Panc1 (cell line): ENCODE data around the gene ZC3H18. TPM values are rescaled to one million over a fixed set of nuclear protein-coding genes. Genes with fewer than 3 reads are reported as not detected.
A peak's percentile ranks its signal among the peaks of the same experiment; 100 is the strongest.

Experiments
- ATAC-seq: fragments of 200-7000 bp; cut with Tn5 transposase; 2 replicates; pipeline ENCODE4 v1.9.1; 2020; ENCODE audit warnings: mild to moderate bottlenecking, moderate library complexity
- BruUV-seq: library from RNA; stranded (reverse); fragments of 400-500 nt; replicated peaks from 2 replicates; lab custom pipeline; 2021; lab: Mats Ljungman, UMichigan
- CTCF ChIA-PET: fragments of 300-600 bp; sonication (Branson Sonifier 250); formaldehyde crosslinking; loops from one replicate; lab custom pipeline; 2022; ENCODE audit warnings: antibody characterized with exemption; lab: Charles Lee
- POLR2A ChIA-PET: fragments of 300-600 bp; sonication (Branson Sonifier 250); formaldehyde crosslinking; loops from one replicate; lab custom pipeline; 2022; ENCODE audit warnings: antibody characterized with exemption; lab: Charles Lee
- DNase-seq: peaks from one replicate; pipeline ENCODE4 v3.0.0-alpha.2; 2010; ENCODE audit warnings: low read depth, low spot score
- H3K27ac ChIP-seq: 2 replicates; pipeline ENCODE4 v1.5.1; 2011; ENCODE audit warnings: mild to moderate bottlenecking, low read length, inconsistent platforms
- H3K27me3 ChIP-seq: fragments of 200-500 bp; sonication (Bioruptor generic); 2 replicates; pipeline ENCODE4 v1.6.0; 2014; ENCODE audit warnings: low read length, inconsistent platforms; ENCODE audit not compliant: control insufficient read depth, insufficient read depth
- H3K36me3 ChIP-seq: fragments of 200-500 bp; sonication (Bioruptor generic); 2 replicates; pipeline ENCODE4 v1.5.1; 2014; ENCODE audit warnings: inconsistent platforms, mild to moderate bottlenecking, low read length, moderate library complexity; ENCODE audit not compliant: control insufficient read depth, insufficient read depth
- H3K4me1 ChIP-seq: 2 replicates; pipeline ENCODE4 v1.5.1; 2011; ENCODE audit warnings: inconsistent platforms, mild to moderate bottlenecking, low read length, moderate library complexity; ENCODE audit not compliant: control insufficient read depth, insufficient read depth
- H3K4me3 ChIP-seq, 2 experiments: 2 replicates each; pipeline ENCODE4 v1.5.1; 2011 to 2012; ENCODE audit warnings: low read depth in 2 of 2, low read length in 2 of 2, mild to moderate bottlenecking in 2 of 2, inconsistent platforms in 1 of 2, moderate library complexity in 1 of 2
- H3K9me3 ChIP-seq: fragments of 200-500 bp; sonication (Bioruptor generic); 2 replicates; pipeline ENCODE4 v1.5.1; 2014; ENCODE audit warnings: low read depth, mild to moderate bottlenecking, inconsistent platforms, low read length, moderate library complexity; ENCODE audit not compliant: control insufficient read depth, insufficient read depth
- POLR2AphosphoS5 ChIP-seq: IDR thresholded peaks from 2 replicates; pipeline ENCODE4 v1.6.1; 2012; ENCODE audit warnings: mild to moderate bottlenecking, low read depth, low read length, moderate library complexity
- REST ChIP-seq, 2 experiments: IDR thresholded peaks; 2 replicates each; pipeline ENCODE4 v1.6.1; 2011 to 2012; ENCODE audit warnings: low read depth in 2 of 2, control low read depth in 1 of 2, low read length in 1 of 2, mild to moderate bottlenecking in 1 of 2, moderate library complexity in 1 of 2; ENCODE audit not compliant: insufficient read depth in 1 of 2
- SIN3A ChIP-seq: IDR thresholded peaks from 2 replicates; pipeline ENCODE4 v1.6.1; 2012; ENCODE audit warnings: low read depth, mild to moderate bottlenecking, low read length, moderate library complexity, borderline replicate concordance; ENCODE audit not compliant: insufficient read depth
- TCF7L2 ChIP-seq: IDR thresholded peaks from 2 replicates; pipeline ENCODE4 v1.6.1; 2011; ENCODE audit warnings: mild to moderate bottlenecking, low read depth, low read length, inconsistent platforms
- in situ Hi-C: cut with HindIII; loops from 2 replicates; pipeline ENCODE4 v1.10.0; 2016; ENCODE audit warnings: low sequenced_read_pairs, low pct_unique_long_range_greater_than_20kb
- intact Hi-C: fragments of 100-400 bp; cut with micrococcal nuclease; formaldehyde crosslinking; loops from one replicate; pipeline ENCODE4 v1.10.0; 2022; ENCODE audit not compliant: unreplicated experiment
- total RNA-seq: library from RNA; stranded (reverse); gene quantifications from one replicate; pipeline ENCODE4 v1.2.1, GENCODE V29; 2021; ENCODE audit not compliant: unreplicated experiment
- TF ChIP-seq, protein P1 (sequence below): fragments of 450-650 bp; IDR thresholded peaks from 2 replicates; pipeline ENCODE4 v1.5.1; 2017; ENCODE audit warnings: mild to moderate bottlenecking

ZC3H18 gene
- total RNA-seq, 1 experiment from 2014 or later: 45.9 TPM

- no peak overlapping the region for H3K27ac ChIP-seq
- DNase-seq: no peak
- ChIA-PET CTCF (no interaction called here), POLR2A (no interaction called here)
- no peaks in the 10 kb centered on the region for H3K4me1 ChIP-seq
- intact Hi-C loops (no loop called here), in situ Hi-C loops (no loop called here)
- H3K4me3 ChIP-seq: no peak overlapping the region
- no peak for TF ChIP-seq TCF7L2
- BruUV-seq: no TSS peak
- H3K36me3 ChIP-seq: no peaks in the 10 kb centered on the region; the same call in 1 of the 2 replicates
- no peaks in the 10 kb centered on the region for H3K9me3 ChIP-seq
- ATAC-seq: no peak
- H3K27me3 ChIP-seq: no peaks in the 10 kb centered on the region
Observed at GRCh38 chr16:88537859-88538258, 32.3 kb upstream of the ZC3H18 start.

GRCh38 chr16:88538366-88539060 lies 31.7 kb upstream of the ZC3H18 start:
- ChIA-PET POLR2A (interaction anchor here (0.6 kb wide), 1 partner anchor 102 kb away, joined by 10 read pairs; no protein-coding TSS in a partner anchor), CTCF (no interaction called here)
- Histone ChIP-seq H3K36me3 (no peaks in the 10 kb centered on the region; the same call in 1 of the 2 replicates), H3K27me3 (no peaks in the 10 kb centered on the region), H3K4me3 (no peak overlapping the region), H3K4me1 (no peaks in the 10 kb centered on the region), H3K27ac (no peak overlapping the region), H3K9me3 (peaks cover 2% of the 10 kb centered on the region; the same call in 1 of the 2 replicates)
- in situ Hi-C loops (no loop called here), intact Hi-C loops (no loop called here)
- TF ChIP-seq REST (IDR thresholded peaks at IDR 0.05; ENCODE audit: insufficient read depth in 1 of 2, low read depth in 2 of 2, low read length in 1 of 2) (no peak), TCF7L2 (no peak)
- TF ChIP-seq, protein P1, sequence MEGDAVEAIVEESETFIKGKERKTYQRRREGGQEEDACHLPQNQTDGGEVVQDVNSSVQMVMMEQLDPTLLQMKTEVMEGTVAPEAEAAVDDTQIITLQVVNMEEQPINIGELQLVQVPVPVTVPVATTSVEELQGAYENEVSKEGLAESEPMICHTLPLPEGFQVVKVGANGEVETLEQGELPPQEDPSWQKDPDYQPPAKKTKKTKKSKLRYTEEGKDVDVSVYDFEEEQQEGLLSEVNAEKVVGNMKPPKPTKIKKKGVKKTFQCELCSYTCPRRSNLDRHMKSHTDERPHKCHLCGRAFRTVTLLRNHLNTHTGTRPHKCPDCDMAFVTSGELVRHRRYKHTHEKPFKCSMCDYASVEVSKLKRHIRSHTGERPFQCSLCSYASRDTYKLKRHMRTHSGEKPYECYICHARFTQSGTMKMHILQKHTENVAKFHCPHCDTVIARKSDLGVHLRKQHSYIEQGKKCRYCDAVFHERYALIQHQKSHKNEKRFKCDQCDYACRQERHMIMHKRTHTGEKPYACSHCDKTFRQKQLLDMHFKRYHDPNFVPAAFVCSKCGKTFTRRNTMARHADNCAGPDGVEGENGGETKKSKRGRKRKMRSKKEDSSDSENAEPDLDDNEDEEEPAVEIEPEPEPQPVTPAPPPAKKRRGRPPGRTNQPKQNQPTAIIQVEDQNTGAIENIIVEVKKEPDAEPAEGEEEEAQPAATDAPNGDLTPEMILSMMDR: no peak
- no peak for DNase-seq
- no TSS peak for BruUV-seq
- no peak for ATAC-seq

GRCh38 chr16:88539261-88539651 lies 30.9 kb upstream of the ZC3H18 start:
- CTCF ChIA-PET: no interaction called here
- Histone ChIP-seq H3K27ac (no peak overlapping the region), H3K36me3 (no peaks in the 10 kb centered on the region; the same call in 1 of the 2 replicates), H3K27me3 (no peaks in the 10 kb centered on the region), H3K4me1 (no peaks in the 10 kb centered on the region), H3K9me3 (peaks cover 5% of the 10 kb centered on the region; the same call in 1 of the 2 replicates), H3K4me3 (no peak overlapping the region)
- TF ChIP-seq SIN3A: no peak
- no peak for TF ChIP-seq TCF7L2
- TF ChIP-seq, protein P1: no peak
- TF ChIP-seq POLR2AphosphoS5: no peak
- POLR2A ChIA-PET: interaction anchor here (0.5 kb wide), 1 partner anchor 40 kb away, joined by 6 read pairs; no protein-coding TSS in a partner anchor
- in situ Hi-C loops (no loop called here), intact Hi-C loops (no loop called here)
- 0 out of 2 replicates have a peak, but pooled peaks have one; percentile 23 for ATAC-seq
- no peak for DNase-seq
- BruUV-seq: no TSS peak
